ENCODE measurements around the gene SON.
"Not testable (repeated sequence)": the region's sequence is repeated elsewhere in the genome, so short reads cannot be mapped to it uniquely, and the experiment has no call there.

SON gene

GRCh38 chr21:33542640-33543504 lies at the start of gene SON:
Gene SON (plus strand): TSS chr21:33543038. CDS start chr21:33543093, 55 bp downstream.
- DNase-seq (ENCODE audit: low read depth), result peak; percentile 84

- no peak for DNase-seq (ENCODE audit: low read depth)
These were observed 49.1 kb upstream of the SON start for GRCh38 chr21:33493756-33494155.

GRCh38 chr21:33495743-33496142 lies 47.1 kb upstream of the SON start:
- DNase-seq (ENCODE audit: low read depth), result no peak

GRCh38 chr21:33496345-33496744 lies 46.5 kb upstream of the SON start:
- no peak for DNase-seq (ENCODE audit: low read depth)

GRCh38 chr21:33505833-33506232 lies 37.0 kb upstream of the SON start:
- no peak for DNase-seq (ENCODE audit: low read depth)

GRCh38 chr21:33507003-33507402 lies 35.8 kb upstream of the SON start:
- not testable (repeated sequence) for DNase-seq (ENCODE audit: low read depth)

GRCh38 chr21:33510826-33511225 lies 32.0 kb upstream of the SON start:
- DNase-seq (ENCODE audit: low read depth), result no peak

GRCh38 chr21:33511639-33512038 lies 31.2 kb upstream of the SON start:
- DNase-seq (ENCODE audit: low read depth), result no peak

- DNase-seq (ENCODE audit: low read depth), result no peak
These were observed 30.4 kb upstream of the SON start for GRCh38 chr21:33512481-33512880.

GRCh38 chr21:33514229-33514628 lies 28.6 kb upstream of the SON start:
- no peak for DNase-seq (ENCODE audit: low read depth)

GRCh38 chr21:33518899-33519298 lies 23.9 kb upstream of the SON start:
- DNase-seq (ENCODE audit: low read depth), result no peak

GRCh38 chr21:33522297-33522952 lies 20.4 kb upstream of the SON start:
- no peak for DNase-seq (ENCODE audit: low read depth)

- DNase-seq (ENCODE audit: low read depth), result no peak
These were observed 19.9 kb upstream of the SON start for GRCh38 chr21:33522953-33523349.

- DNase-seq (ENCODE audit: low read depth), result no peak
These were observed 11.8 kb upstream of the SON start for GRCh38 chr21:33531007-33531406.

- DNase-seq (ENCODE audit: low read depth), result no peak
These were observed 5.6 kb upstream of the SON start for GRCh38 chr21:33537212-33537611.

GRCh38 chr21:33539616-33540015 lies 3.2 kb upstream of the SON start:
- no peak for DNase-seq (ENCODE audit: low read depth)

GRCh38 chr21:33540711-33541104 lies 2.1 kb upstream of the SON start:
- DNase-seq (ENCODE audit: low read depth), result no peak

GRCh38 chr21:33541105-33541711 lies 1.6 kb upstream of the SON start:
- no peak for DNase-seq (ENCODE audit: low read depth)

- peak; percentile 68 for DNase-seq (ENCODE audit: low read depth)
These were observed 840 bp upstream of the SON start, which contains the start of gene GART for GRCh38 chr21:33541756-33542639. Gene GART (minus strand): TSS chr21:33542117. CDS start chr21:33539315, 2,802 bp downstream.

- DNase-seq (ENCODE audit: low read depth), result peak; percentile 48
These were observed 779 bp downstream of the SON start for GRCh38 chr21:33543505-33544129.

GRCh38 chr21:33544451-33545195 lies 1.8 kb downstream of the SON start:
- DNase-seq (ENCODE audit: low read depth), result no peak

Data from stimulated activated CD8-positive, alpha-beta memory T cell treated with anti-CD3 and anti-CD28 coated beads, Interleukin-15, amount 100 ng/mL, for 24 hours (primary cell).